ENCODE results near the gene TCF7L1. TPM values are rescaled to one million over a fixed set of nuclear protein-coding genes. Genes with fewer than 3 reads are reported as not detected.

TCF7L1 gene
- total RNA-seq, 2 donors from 2014 or later, result 71.9 to 73.3 TPM

DNA sequence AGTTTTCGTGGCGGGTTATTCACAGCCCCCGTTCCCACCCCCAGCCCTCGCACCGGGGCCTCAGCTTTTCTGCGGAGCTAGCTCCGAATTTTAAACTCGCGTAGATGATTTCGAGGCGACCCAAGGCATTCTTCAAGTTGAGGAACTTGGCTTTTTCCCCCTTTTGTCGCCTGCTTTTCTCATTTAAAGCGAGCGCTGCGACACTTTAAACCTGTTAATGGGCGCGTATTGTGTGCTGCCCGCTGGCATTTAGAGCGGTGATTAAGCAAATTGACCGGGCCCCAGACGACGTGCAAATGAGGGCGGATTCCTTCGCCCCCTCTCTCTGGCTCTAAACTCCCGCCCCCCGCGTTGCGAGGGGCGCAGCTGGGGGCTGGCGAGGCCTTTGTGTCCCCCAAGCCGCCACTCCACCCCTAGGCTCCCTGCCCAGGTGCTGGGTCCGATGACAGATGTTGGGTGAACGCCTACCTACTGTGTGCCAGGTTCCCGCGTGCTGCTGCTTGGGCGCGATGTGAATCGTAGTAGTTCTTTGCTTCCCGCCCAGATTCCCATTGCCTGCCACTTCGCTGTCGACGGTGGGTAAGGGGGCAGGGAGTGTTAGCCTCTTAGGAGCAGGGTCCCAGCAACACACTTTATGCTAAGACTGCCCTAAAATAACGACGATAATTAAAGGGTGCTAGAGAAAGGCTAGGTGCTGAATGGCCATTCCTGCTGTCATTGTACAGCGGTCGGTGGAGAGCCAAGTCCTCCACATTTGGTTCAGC lies 1.9 kb downstream of the TCF7L1 start:
- H3K9ac ChIP-seq (ENCODE audit: extremely low read depth, low read length, poor library complexity, severe bottlenecking), result peak overlapping the region; percentile 80
- H3K4me1 ChIP-seq (ENCODE audit: control insufficient read depth, insufficient read depth, low read length), result peaks cover 12% of the 10 kb centered on the region
- 2% methylated on average over 32 to 46 of the region's 46 CpGs for WGBS, 2 experiments (ENCODE audit: insufficient coverage in 1 of 2, insufficient read length in 1 of 2)
- H3K4me3 ChIP-seq (ENCODE audit: low read length), result peak overlapping the region; percentile 97
- peak; percentile 95 for DNase-seq
- Mint-ChIP-seq H3K4me1 (peaks cover 33% of the 10 kb centered on the region), H3K36me3 (ENCODE audit: low read depth) (peaks cover 30% of the 10 kb centered on the region), H3K9me3 (no peaks in the 10 kb centered on the region), H3K27ac (peak overlapping the region; percentile 94), H3K4me3 (peak overlapping the region; percentile 84), H3K27me3 (ENCODE audit: insufficient read depth) (no peaks in the 10 kb centered on the region)
- H3K9me3 ChIP-seq (ENCODE audit: control insufficient read depth, low read length), result no peaks in the 10 kb centered on the region
- H3K27me3 ChIP-seq (ENCODE audit: control insufficient read depth, insufficient read depth, low read length, poor library complexity, severe bottlenecking), result no peaks in the 10 kb centered on the region
- peaks cover 37% of the 10 kb centered on the region for H3K36me3 ChIP-seq (ENCODE audit: control insufficient read depth, insufficient read depth, low read length)
- H3K27ac ChIP-seq (ENCODE audit: low read depth, low read length), result peak overlapping the region; percentile 62
- TF ChIP-seq, protein P1, sequence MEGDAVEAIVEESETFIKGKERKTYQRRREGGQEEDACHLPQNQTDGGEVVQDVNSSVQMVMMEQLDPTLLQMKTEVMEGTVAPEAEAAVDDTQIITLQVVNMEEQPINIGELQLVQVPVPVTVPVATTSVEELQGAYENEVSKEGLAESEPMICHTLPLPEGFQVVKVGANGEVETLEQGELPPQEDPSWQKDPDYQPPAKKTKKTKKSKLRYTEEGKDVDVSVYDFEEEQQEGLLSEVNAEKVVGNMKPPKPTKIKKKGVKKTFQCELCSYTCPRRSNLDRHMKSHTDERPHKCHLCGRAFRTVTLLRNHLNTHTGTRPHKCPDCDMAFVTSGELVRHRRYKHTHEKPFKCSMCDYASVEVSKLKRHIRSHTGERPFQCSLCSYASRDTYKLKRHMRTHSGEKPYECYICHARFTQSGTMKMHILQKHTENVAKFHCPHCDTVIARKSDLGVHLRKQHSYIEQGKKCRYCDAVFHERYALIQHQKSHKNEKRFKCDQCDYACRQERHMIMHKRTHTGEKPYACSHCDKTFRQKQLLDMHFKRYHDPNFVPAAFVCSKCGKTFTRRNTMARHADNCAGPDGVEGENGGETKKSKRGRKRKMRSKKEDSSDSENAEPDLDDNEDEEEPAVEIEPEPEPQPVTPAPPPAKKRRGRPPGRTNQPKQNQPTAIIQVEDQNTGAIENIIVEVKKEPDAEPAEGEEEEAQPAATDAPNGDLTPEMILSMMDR (conservative IDR thresholded peaks at IDR 0.05), result no peak

DNA sequence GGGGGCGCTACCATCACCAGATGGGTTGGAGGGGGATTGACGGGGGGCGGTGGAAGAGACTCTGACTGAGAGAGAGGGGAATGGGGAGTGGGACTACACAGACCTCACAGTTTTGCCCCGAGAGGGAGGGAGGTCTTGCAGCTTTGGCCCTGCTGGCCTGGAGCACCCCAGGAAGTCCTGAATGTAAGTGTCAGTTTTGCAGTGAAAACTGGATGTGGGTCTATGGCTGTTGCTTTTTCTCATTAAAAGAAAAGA lies 2.4 kb downstream of the TCF7L1 start:
- 23% methylated on average over 4 of the region's 4 CpGs; no CpG with 5 or more reads in 1 of the 2 experiments for WGBS, 2 experiments (ENCODE audit: insufficient coverage in 1 of 2, insufficient read length in 1 of 2)
- Histone ChIP-seq H3K27me3 (ENCODE audit: control insufficient read depth, insufficient read depth, low read length, poor library complexity, severe bottlenecking) (no peaks in the 10 kb centered on the region), H3K9ac (ENCODE audit: extremely low read depth, low read length, poor library complexity, severe bottlenecking) (peak overlapping the region; percentile 80), H3K36me3 (ENCODE audit: control insufficient read depth, insufficient read depth, low read length) (peaks cover 40% of the 10 kb centered on the region), H3K9me3 (ENCODE audit: control insufficient read depth, low read length) (no peaks in the 10 kb centered on the region), H3K4me1 (ENCODE audit: control insufficient read depth, insufficient read depth, low read length) (peaks cover 7% of the 10 kb centered on the region), H3K27ac (ENCODE audit: low read depth, low read length) (no peak overlapping the region), H3K4me3 (ENCODE audit: low read length) (peak overlapping the region; percentile 97)
- Mint-ChIP-seq H3K27me3 (ENCODE audit: insufficient read depth) (no peaks in the 10 kb centered on the region), H3K36me3 (ENCODE audit: low read depth) (peaks cover 32% of the 10 kb centered on the region), H3K4me1 (peaks cover 28% of the 10 kb centered on the region), H3K4me3 (peak overlapping the region; percentile 84), H3K9me3 (no peaks in the 10 kb centered on the region), H3K27ac (peak overlapping the region; percentile 94)
- TF ChIP-seq, protein P1 (conservative IDR thresholded peaks at IDR 0.05), result no peak
- no peak for DNase-seq

DNA sequence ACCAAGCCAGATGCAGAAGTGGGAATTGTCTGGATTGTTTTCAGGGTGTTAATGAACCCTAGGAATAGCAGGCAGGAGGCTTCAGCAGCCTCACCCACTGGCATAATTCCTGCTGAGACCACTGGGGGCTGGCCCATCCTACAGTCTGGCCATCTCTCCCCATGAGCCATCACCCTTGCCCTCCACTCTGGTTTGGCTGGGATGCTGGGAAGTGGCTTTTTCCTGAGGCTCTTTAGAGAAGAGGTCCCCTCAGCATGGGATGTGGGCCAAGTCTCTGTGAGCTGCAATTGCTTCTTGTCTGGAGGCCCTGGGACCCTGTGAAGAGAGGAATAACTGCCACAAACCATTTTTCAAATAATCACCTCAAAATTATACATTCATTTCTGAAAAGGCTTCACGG lies 4.0 kb downstream of the TCF7L1 start:
- Histone ChIP-seq H3K27ac (ENCODE audit: low read depth, low read length) (no peak overlapping the region), H3K9me3 (ENCODE audit: control insufficient read depth, low read length) (no peaks in the 10 kb centered on the region), H3K4me3 (ENCODE audit: low read length) (peak overlapping the region; percentile 97), H3K27me3 (ENCODE audit: control insufficient read depth, insufficient read depth, low read length, poor library complexity, severe bottlenecking) (no peaks in the 10 kb centered on the region), H3K9ac (ENCODE audit: extremely low read depth, low read length, poor library complexity, severe bottlenecking) (no peak overlapping the region), H3K4me1 (ENCODE audit: control insufficient read depth, insufficient read depth, low read length) (peaks cover 6% of the 10 kb centered on the region), H3K36me3 (ENCODE audit: control insufficient read depth, insufficient read depth, low read length) (peaks cover 50% of the 10 kb centered on the region)
- H3K27me3 Mint-ChIP-seq (ENCODE audit: insufficient read depth), result no peaks in the 10 kb centered on the region
- 95% methylated on average over 1 of the region's 1 CpG; no CpG with 5 or more reads in 1 of the 2 experiments for WGBS, 2 experiments (ENCODE audit: insufficient coverage in 1 of 2, insufficient read length in 1 of 2)
- H3K4me3 Mint-ChIP-seq, result no peak overlapping the region
- peaks cover 47% of the 10 kb centered on the region for H3K36me3 Mint-ChIP-seq (ENCODE audit: low read depth)
- H3K4me1 Mint-ChIP-seq, result peaks cover 35% of the 10 kb centered on the region
- no peak for DNase-seq
- no peaks in the 10 kb centered on the region for H3K9me3 Mint-ChIP-seq
- no peak overlapping the region for H3K27ac Mint-ChIP-seq
- TF ChIP-seq, protein P1 (conservative IDR thresholded peaks at IDR 0.05), result peak; percentile 15

Data from endodermal cell (in vitro differentiated cells).